Osteocyte (in vitro differentiated cells): ENCODE measurements around the gene TRIM28. TPM values are rescaled to one million over a fixed set of nuclear protein-coding genes. Genes with fewer than 3 reads are reported as not detected.

Experiments
- DNase-seq: peaks from one replicate; pipeline ENCODE4 v3.0.0; 2021; ENCODE audit warnings: mixed read lengths; ENCODE audit not compliant: unreplicated experiment; ENCODE audit errors: extremely low spot score
- H3K27ac Mint-ChIP-seq: one replicate; pipeline ENCODE4 v1.8.0; 2021; ENCODE audit warnings: mild to moderate bottlenecking, mixed read lengths; ENCODE audit not compliant: unreplicated experiment
- H3K27me3 Mint-ChIP-seq: one replicate; pipeline ENCODE4 v1.8.0; 2021; ENCODE audit warnings: mixed read lengths; ENCODE audit not compliant: unreplicated experiment
- H3K36me3 Mint-ChIP-seq: one replicate; pipeline ENCODE4 v1.8.0; 2021; ENCODE audit warnings: mixed read lengths; ENCODE audit not compliant: unreplicated experiment
- H3K4me1 Mint-ChIP-seq: one replicate; pipeline ENCODE4 v1.8.0; 2021; ENCODE audit warnings: mixed read lengths; ENCODE audit not compliant: unreplicated experiment
- H3K4me3 Mint-ChIP-seq: one replicate; pipeline ENCODE4 v1.8.0; 2021; ENCODE audit warnings: mild to moderate bottlenecking, moderate library complexity, mixed read lengths; ENCODE audit not compliant: unreplicated experiment
- H3K9me3 Mint-ChIP-seq: one replicate; pipeline ENCODE4 v1.8.0; 2021; ENCODE audit warnings: mixed read lengths; ENCODE audit not compliant: unreplicated experiment
- CTCF ChIP-seq: fragments of 200-600 bp; sonication (generic); IDR thresholded peaks from 2 replicates; pipeline ENCODE4 v1.5.0; 2021; ENCODE audit warnings: antibody characterized with exemption, mild to moderate bottlenecking, moderate library complexity
- long read RNA-seq: library from polyadenylated mRNA; unstranded; transcript quantifications from one replicate; pipeline ENCODE4 v2.0.0, GENCODE V29; 2021
- total RNA-seq: library from RNA; stranded (reverse); gene quantifications from 2 replicates; pipeline ENCODE4 v1.2.1, GENCODE V29; 2021

TRIM28 gene
- 333 and 354 TPM in 2 replicates for total RNA-seq
- long read RNA-seq, partial matches to known transcripts = 9 of 13 reads
- long read RNA-seq, other reads (novel, unspliced or antisense) = 1 of 13 reads

- no peak for TF ChIP-seq CTCF
- Mint-ChIP-seq H3K4me1 (peaks cover 23% of the 10 kb centered on the region), H3K9me3 (no peaks in the 10 kb centered on the region), H3K36me3 (peaks cover 14% of the 10 kb centered on the region), H3K27ac (peak within 1 kb of the TSS; percentile 99), H3K4me3 (peak within 1 kb of the TSS; percentile 89), H3K27me3 (peaks cover 6% of the 10 kb centered on the region)
- DNase-seq = peak; percentile 100
Measured at GRCh38 chr19:58543826-58544590, at the start of gene TRIM28. TRIM28 (plus strand) TSS chr19:58544064; CDS start chr19:58544758, 694 bp downstream.

GRCh38 chr19:58497634-58498170 lies 46.2 kb upstream of the TRIM28 start:
- Mint-ChIP-seq H3K4me3 (no peak overlapping the region), H3K4me1 (peaks cover 14% of the 10 kb centered on the region), H3K36me3 (no peaks in the 10 kb centered on the region), H3K27me3 (no peaks in the 10 kb centered on the region), H3K27ac (no peak overlapping the region), H3K9me3 (no peaks in the 10 kb centered on the region)
- TF ChIP-seq CTCF = no peak
- DNase-seq = no peak

GRCh38 chr19:58498316-58499020 lies 45.4 kb upstream of the TRIM28 start:
- no peaks in the 10 kb centered on the region for H3K27me3 Mint-ChIP-seq
- TF ChIP-seq CTCF = no peak
- H3K36me3 Mint-ChIP-seq = no peaks in the 10 kb centered on the region
- no peak for DNase-seq
- H3K9me3 Mint-ChIP-seq = no peaks in the 10 kb centered on the region
- peak overlapping the region; percentile 94 for H3K27ac Mint-ChIP-seq
- H3K4me1 Mint-ChIP-seq = peaks cover 14% of the 10 kb centered on the region
- H3K4me3 Mint-ChIP-seq = peak overlapping the region; percentile 86

GRCh38 chr19:58499021-58499927 lies 44.6 kb upstream of the TRIM28 start:
- no peaks in the 10 kb centered on the region for H3K9me3 Mint-ChIP-seq
- H3K4me3 Mint-ChIP-seq = peak overlapping the region; percentile 86
- peaks cover 14% of the 10 kb centered on the region for H3K4me1 Mint-ChIP-seq
- peak; percentile 51 for TF ChIP-seq CTCF
- DNase-seq = peak; percentile 100
- H3K27me3 Mint-ChIP-seq = no peaks in the 10 kb centered on the region
- no peaks in the 10 kb centered on the region for H3K36me3 Mint-ChIP-seq
- H3K27ac Mint-ChIP-seq = peak overlapping the region; percentile 94
